Astrocyte (in vitro differentiated cells and primary cell): ENCODE data around the gene TXLNB. TPM values are rescaled to one million over a fixed set of nuclear protein-coding genes. Genes with fewer than 3 reads are reported as not detected.
A peak's percentile ranks its signal among the peaks of the same experiment; 100 is the strongest.
"Not testable (repeated sequence)": the region's sequence is repeated elsewhere in the genome, so short reads cannot be mapped to it uniquely, and the experiment has no call there.

Source experiments
- DNase-seq: peaks from one replicate; pipeline ENCODE4 v3.0.0-alpha.2; 2010; ENCODE audit warnings: low read depth
- FAIRE-seq: peaks from 2 replicates; lab custom pipeline; 2011; peaks lifted over from hg19 to GRCh38; lab: Jason Lieb, UNC
- H2AFZ ChIP-seq: 2 replicates; pipeline ENCODE4 v1.6.0; 2012; ENCODE audit warnings: low read depth, low read length, inconsistent platforms
- H3K27ac ChIP-seq: 2 replicates; pipeline ENCODE4 v1.5.1; 2011; ENCODE audit warnings: low read depth, low read length, inconsistent platforms
- H3K27me3 ChIP-seq: 2 replicates; pipeline ENCODE4 v1.6.0; 2011; ENCODE audit warnings: low read length, inconsistent platforms; ENCODE audit not compliant: insufficient read depth
- H3K36me3 ChIP-seq: 2 replicates; pipeline ENCODE4 v1.5.1; 2011; ENCODE audit warnings: low read length, inconsistent platforms; ENCODE audit not compliant: insufficient read depth
- H3K4me1 ChIP-seq: 2 replicates; pipeline ENCODE4 v1.5.1; 2011; ENCODE audit warnings: low read length, inconsistent platforms; ENCODE audit not compliant: insufficient read depth
- H3K4me2 ChIP-seq: 2 replicates; pipeline ENCODE4 v1.6.0; 2012; ENCODE audit warnings: low read length, inconsistent platforms
- H3K4me3 ChIP-seq: 2 replicates; pipeline ENCODE4 v1.5.1; 2011; ENCODE audit warnings: low read depth, mild to moderate bottlenecking, low read length, inconsistent platforms; ENCODE audit not compliant: insufficient read depth
- H3K79me2 ChIP-seq: 2 replicates; pipeline ENCODE4 v1.6.0; 2012; ENCODE audit warnings: mild to moderate bottlenecking, low read length, inconsistent platforms; ENCODE audit not compliant: insufficient read depth
- H3K9ac ChIP-seq: 2 replicates; pipeline ENCODE4 v1.6.0; 2012; ENCODE audit warnings: mild to moderate bottlenecking, low read length, inconsistent platforms
- H3K9me3 ChIP-seq: 2 replicates; pipeline ENCODE4 v1.5.1; 2012; ENCODE audit warnings: low read depth, mild to moderate bottlenecking, low read length, inconsistent platforms; ENCODE audit not compliant: insufficient read depth
- H4K20me1 ChIP-seq: 2 replicates; pipeline ENCODE4 v1.6.0; 2012; ENCODE audit warnings: low read length, inconsistent platforms; ENCODE audit not compliant: insufficient read depth
- H3K27ac Mint-ChIP-seq: one replicate; pipeline ENCODE4 v1.8.0; 2021; ENCODE audit warnings: mild to moderate bottlenecking, mixed read lengths; ENCODE audit not compliant: unreplicated experiment
- H3K27me3 Mint-ChIP-seq: one replicate; pipeline ENCODE4 v1.8.0; 2021; ENCODE audit warnings: low read depth, mixed read lengths; ENCODE audit not compliant: unreplicated experiment
- H3K36me3 Mint-ChIP-seq: one replicate; pipeline ENCODE4 v1.8.0; 2021; ENCODE audit warnings: low read depth, mixed read lengths; ENCODE audit not compliant: unreplicated experiment
- H3K4me1 Mint-ChIP-seq: one replicate; pipeline ENCODE4 v1.8.0; 2021; ENCODE audit warnings: low read depth, mixed read lengths; ENCODE audit not compliant: unreplicated experiment
- H3K4me3 Mint-ChIP-seq: one replicate; pipeline ENCODE4 v1.8.0; 2021; ENCODE audit warnings: mild to moderate bottlenecking, moderate library complexity, mixed read lengths; ENCODE audit not compliant: unreplicated experiment
- H3K9me3 Mint-ChIP-seq: one replicate; pipeline ENCODE4 v1.8.0; 2021; ENCODE audit warnings: mild to moderate bottlenecking, mixed read lengths; ENCODE audit not compliant: unreplicated experiment
- EZH2 ChIP-seq: IDR thresholded peaks from 2 replicates; pipeline ENCODE4 v1.6.1; 2012; ENCODE audit warnings: mild to moderate bottlenecking, low read length, inconsistent platforms; ENCODE audit not compliant: insufficient read depth
- total RNA-seq: library from RNA; stranded (reverse); gene quantifications from 2 replicates; pipeline ENCODE4 v1.2.1, GENCODE V29; 2021
- TF ChIP-seq, protein P1 (sequence below): IDR thresholded peaks from 2 replicates; pipeline ENCODE4 v1.5.1; 2011; ENCODE audit warnings: low read depth, mild to moderate bottlenecking, inconsistent platforms, low read length, moderate library complexity; ENCODE audit not compliant: insufficient read depth

Gene TXLNB
- total RNA-seq, 1 donor from 2014 or later, result 0.57 TPM

DNA sequence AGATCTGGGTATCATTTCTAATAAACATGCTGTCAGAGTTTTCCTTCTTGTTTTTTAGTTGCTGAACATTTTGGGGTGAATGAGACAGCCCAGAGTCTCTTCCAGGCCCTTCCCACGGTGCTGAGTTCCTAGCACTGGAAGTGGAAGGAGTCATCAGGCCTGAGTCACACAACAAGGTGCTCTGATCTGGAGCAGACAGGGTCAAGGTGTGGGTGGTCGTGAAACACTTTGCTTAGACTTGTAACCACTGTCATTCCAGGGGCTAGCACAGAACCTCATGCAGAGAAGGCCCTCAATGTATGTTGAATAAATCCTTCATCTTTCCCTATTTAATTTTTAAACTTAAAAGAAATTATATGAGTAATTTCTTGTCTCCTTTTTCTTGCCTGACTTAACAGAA lies 60.6 kb downstream of the TXLNB start:
- peak; percentile 44 for DNase-seq
- no peak overlapping the region for H3K27ac ChIP-seq
- no peak for FAIRE-seq
- TF ChIP-seq, protein P1, sequence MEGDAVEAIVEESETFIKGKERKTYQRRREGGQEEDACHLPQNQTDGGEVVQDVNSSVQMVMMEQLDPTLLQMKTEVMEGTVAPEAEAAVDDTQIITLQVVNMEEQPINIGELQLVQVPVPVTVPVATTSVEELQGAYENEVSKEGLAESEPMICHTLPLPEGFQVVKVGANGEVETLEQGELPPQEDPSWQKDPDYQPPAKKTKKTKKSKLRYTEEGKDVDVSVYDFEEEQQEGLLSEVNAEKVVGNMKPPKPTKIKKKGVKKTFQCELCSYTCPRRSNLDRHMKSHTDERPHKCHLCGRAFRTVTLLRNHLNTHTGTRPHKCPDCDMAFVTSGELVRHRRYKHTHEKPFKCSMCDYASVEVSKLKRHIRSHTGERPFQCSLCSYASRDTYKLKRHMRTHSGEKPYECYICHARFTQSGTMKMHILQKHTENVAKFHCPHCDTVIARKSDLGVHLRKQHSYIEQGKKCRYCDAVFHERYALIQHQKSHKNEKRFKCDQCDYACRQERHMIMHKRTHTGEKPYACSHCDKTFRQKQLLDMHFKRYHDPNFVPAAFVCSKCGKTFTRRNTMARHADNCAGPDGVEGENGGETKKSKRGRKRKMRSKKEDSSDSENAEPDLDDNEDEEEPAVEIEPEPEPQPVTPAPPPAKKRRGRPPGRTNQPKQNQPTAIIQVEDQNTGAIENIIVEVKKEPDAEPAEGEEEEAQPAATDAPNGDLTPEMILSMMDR, result no peak
- no peak for TF ChIP-seq EZH2
- no peaks in the 10 kb centered on the region for H3K79me2 ChIP-seq
- H2AFZ ChIP-seq, result no peak overlapping the region
- no peaks in the 10 kb centered on the region for H3K36me3 ChIP-seq
- H3K4me2 ChIP-seq, result no peak overlapping the region
- no peaks in the 10 kb centered on the region for H4K20me1 ChIP-seq
- no peaks in the 10 kb centered on the region for H3K27me3 ChIP-seq
- no peaks in the 10 kb centered on the region for H3K36me3 Mint-ChIP-seq
- peaks cover 12% of the 10 kb centered on the region for H3K4me1 Mint-ChIP-seq
- H3K9me3 ChIP-seq, result peaks cover 2% of the 10 kb centered on the region
- H3K27ac Mint-ChIP-seq, result peak overlapping the region; percentile 88
- H3K4me3 ChIP-seq, result no peak overlapping the region
- no peak overlapping the region for H3K9ac ChIP-seq
- H3K9me3 Mint-ChIP-seq, result peaks cover 4% of the 10 kb centered on the region
- H3K4me1 ChIP-seq, result no peaks in the 10 kb centered on the region
- no peak overlapping the region for H3K4me3 Mint-ChIP-seq
- H3K27me3 Mint-ChIP-seq, result no peaks in the 10 kb centered on the region

DNA sequence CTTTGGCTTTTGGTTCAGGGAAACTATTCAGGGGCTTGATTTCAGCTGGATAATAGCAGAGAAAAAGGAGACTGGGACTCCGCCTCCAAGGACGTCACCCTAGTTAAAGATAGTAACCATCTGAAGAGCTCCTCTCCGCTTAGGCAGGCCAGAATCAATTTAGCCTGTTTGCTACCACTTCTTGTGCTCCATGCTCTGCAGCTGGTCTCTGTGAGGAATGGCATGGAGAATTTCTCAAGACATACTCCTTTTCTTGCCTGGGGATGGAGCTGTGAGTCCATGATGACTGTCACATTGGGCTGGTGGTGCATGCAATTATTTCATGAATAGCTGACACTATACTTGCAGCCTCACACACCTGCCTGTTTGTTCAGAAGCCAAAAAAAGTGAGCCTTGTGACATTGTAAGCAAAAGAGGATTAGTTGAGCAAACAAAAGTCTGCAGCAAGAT lies 61.4 kb downstream of the TXLNB start:
- Histone ChIP-seq H3K9me3 (peaks cover 2% of the 10 kb centered on the region), H4K20me1 (no peaks in the 10 kb centered on the region), H3K4me2 (no peak overlapping the region), H3K36me3 (no peaks in the 10 kb centered on the region), H2AFZ (no peak overlapping the region), H3K4me3 (no peak overlapping the region), H3K4me1 (no peaks in the 10 kb centered on the region), H3K27me3 (no peaks in the 10 kb centered on the region), H3K27ac (no peak overlapping the region), H3K79me2 (no peaks in the 10 kb centered on the region), H3K9ac (no peak overlapping the region)
- no peaks in the 10 kb centered on the region for H3K27me3 Mint-ChIP-seq
- H3K4me1 Mint-ChIP-seq, result peaks cover 12% of the 10 kb centered on the region
- H3K27ac Mint-ChIP-seq, result peak overlapping the region; percentile 88
- H3K36me3 Mint-ChIP-seq, result no peaks in the 10 kb centered on the region
- peak; percentile 51 for DNase-seq
- FAIRE-seq, result no peak
- no peak overlapping the region for H3K4me3 Mint-ChIP-seq
- TF ChIP-seq EZH2, result no peak
- TF ChIP-seq, protein P1, result no peak
- H3K9me3 Mint-ChIP-seq, result peaks cover 4% of the 10 kb centered on the region

DNA sequence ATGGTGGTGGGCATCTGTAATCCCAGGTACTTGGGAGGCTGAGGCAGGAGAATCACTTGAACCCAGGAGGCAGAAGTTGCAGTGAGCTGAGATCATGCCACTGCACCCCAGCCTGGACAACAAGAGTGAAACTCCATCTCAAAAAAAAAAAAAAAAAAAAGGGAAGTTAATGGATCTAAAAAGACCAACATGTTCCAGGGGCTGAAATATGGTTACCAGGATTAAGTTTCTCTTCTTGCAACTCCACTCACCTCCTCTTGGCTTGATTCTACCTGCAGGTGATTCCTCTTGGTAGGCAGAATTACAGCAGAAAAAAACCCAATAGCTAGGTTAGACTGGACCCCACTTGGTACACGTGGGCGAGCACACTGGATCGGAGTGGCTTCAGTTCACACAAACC lies 63.4 kb downstream of the TXLNB start:
- not testable (repeated sequence) for H3K27me3 ChIP-seq, H3K27me3 Mint-ChIP-seq, H4K20me1 ChIP-seq, H2AFZ ChIP-seq, H3K79me2 ChIP-seq, H3K4me3 Mint-ChIP-seq, H3K36me3 Mint-ChIP-seq, FAIRE-seq, H3K27ac ChIP-seq, H3K9ac ChIP-seq, H3K4me3 ChIP-seq, H3K36me3 ChIP-seq, H3K9me3 ChIP-seq, H3K4me2 ChIP-seq, H3K27ac Mint-ChIP-seq, H3K4me1 ChIP-seq, DNase-seq, H3K9me3 Mint-ChIP-seq
- H3K4me1 Mint-ChIP-seq, result peaks cover 12% of the 10 kb centered on the region
